GM21381 (cell line): ENCODE data around the gene ZRANB3.
"Not testable (repeated sequence)": the region's sequence is repeated elsewhere in the genome, so short reads cannot be mapped to it uniquely, and the experiment has no call there.

ENCODE experiments used
- ATAC-seq: cut with Tn5 transposase; IDR thresholded peaks from one replicate; pipeline ENCODE4 v1.9.1; 2021; ENCODE audit warnings: mild to moderate bottlenecking, moderate library complexity; ENCODE audit not compliant: unreplicated experiment

ZRANB3 gene

GRCh38 chr2:135091681-135092080 is 439.3 kb downstream of the ZRANB3 start:
- no peak for ATAC-seq

GRCh38 chr2:135089597-135089996 is 441.4 kb downstream of the ZRANB3 start:
- not testable (repeated sequence) for ATAC-seq
